Dedifferentiated amniotic fluid mesenchymal stem cell (primary cell): ENCODE measurements around the gene ZNF496.
"Not testable (repeated sequence)": the region's sequence is repeated elsewhere in the genome, so short reads cannot be mapped to it uniquely, and the experiment has no call there.

Source experiments
- DNase-seq: peaks from one replicate; pipeline ENCODE4 v3.0.0-alpha.2; 2016; ENCODE audit errors: extremely low spot score

ZNF496 gene

DNA sequence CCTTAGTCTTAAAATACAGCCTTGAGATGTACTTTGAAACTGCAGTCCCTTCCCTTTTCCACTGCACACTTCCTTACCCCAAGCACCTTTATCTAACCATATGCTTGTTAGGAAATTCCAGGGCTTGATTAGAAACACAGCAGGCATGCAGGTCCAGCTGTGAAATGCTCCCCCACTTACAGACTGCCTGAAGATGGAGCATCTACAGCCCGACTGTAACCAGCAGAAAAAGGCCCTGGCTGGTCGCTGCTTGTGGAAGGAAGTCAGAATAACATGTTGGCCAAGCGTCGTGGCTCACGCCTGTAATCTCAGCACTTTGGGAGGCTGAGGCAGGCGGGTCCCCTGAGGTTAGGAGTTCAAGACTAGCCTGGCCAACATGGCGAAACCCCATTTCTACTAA is 38.6 kb downstream of the ZNF496 start:
- no peak for DNase-seq

DNA sequence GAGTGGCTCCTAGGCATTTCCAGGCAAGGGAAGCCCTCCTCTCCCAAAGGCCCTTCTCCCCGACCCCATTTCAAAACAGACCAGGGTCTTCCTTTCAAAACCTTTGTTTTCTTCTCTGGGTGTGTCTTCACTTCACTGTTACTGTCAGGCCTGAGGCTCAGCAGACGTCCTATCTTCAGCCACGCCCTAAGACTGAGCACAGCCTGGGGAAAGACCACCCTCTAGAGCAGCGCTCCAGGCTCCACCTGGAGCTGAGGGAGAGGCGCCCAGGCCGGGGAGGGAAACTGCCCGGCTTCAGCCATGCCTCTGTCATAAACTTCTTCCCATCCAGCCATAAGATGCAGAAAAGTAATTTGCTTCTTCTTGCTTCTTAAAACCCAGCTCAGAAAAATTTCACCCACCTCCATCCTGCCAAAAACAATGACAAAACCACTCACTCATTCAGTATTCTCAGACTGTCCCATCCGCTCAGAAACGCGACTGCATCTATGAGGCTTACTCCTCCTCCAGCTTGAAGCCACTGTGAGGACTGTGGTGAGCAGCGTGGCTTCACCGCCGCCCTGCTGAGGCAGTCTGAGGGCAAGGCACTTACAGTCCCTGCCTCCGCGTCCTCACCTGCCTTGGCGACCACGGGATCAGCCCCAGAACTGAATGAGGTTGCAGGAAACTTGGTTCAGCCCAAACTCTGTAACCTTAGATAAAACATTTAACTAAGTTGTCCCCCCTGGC is 39.7 kb downstream of the ZNF496 start:
- no peak for DNase-seq

DNA sequence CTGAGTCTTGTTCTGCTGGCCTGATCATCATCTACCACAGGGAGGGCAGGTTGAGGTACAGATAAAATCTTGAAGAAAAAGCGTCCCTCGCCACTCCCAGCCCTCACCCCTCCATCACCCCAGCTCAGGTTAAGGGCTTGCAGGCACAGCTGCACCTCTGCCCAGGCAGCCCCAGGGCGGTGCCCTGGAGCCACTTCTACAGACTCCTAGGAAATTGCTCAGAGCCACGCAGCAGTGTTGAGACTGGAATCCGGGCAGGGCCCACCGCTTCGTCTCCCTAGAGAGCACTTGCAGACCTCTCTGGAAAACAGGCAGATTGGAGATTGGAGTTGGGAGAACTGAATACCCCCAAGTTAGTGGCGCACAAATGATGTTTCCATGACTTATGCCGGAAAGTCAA is 40.5 kb downstream of the ZNF496 start:
- DNase-seq, result no peak

DNA sequence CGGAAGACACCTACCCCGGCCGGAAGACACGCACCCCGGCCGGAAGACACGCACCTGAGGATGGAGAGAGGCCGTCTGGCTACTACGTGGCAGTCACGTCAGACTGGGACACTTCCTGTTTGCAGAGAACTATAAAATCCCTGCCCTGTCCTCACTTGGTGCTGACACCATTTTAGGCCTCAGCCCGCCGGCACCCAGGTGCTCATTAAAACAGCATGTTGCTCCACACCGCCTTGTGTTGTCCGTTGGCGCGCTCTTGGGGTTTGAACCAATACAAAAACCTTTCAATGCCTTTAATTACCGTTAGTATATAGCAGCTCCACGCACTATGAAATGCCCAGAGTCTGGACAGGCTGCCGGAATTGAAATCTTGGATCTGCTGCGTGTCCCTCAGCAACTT is 41.1 kb downstream of the ZNF496 start:
- DNase-seq, result no peak

DNA sequence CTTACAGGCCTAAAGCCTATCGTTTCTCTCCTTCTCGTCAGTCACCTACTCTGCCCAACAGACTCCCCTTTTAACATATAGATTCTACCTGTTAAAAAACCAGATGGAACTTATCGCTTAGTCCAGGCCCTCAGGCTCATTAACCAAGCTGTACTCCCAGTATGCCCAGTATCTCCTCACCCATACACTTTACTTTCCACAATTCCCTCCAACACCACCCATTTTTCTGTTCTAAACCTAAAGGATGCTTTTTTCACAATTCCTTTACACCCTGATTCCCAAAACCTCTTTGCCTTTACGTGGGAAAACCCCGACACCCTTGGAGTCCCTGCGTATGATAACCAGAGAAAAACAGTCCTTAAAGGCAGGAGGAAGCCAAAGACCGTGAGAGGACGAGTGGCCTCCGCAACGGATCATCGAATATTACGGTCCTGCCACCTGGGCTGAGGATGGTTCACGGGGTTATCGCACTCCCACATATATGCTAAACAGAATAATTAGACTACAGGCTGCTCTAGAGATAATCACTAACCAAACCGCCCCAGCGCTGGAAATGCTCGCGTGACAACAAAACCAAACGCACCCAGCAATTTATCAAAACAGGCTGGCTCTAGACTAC is 42.3 kb downstream of the ZNF496 start:
- not testable (repeated sequence) for DNase-seq

DNA sequence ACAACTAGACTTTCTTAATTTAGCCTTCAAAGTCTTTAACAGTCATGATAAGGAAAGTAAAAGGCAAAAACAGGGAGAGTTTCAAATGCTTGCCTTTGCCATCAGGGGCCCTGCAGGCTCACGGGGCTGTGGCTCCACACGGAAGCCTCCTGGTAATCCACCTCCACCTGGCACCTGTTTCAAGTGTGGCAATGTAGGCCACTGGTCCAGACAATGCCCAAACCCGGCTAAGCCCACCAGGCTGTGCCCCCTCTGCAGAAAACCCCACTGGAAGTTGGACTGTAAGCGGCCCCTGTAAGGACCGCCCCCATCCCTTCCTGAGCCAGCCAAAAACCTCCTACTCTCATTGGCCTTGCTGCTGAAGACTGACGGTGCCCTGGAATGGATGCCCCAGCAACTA is 43.3 kb downstream of the ZNF496 start:
- no peak for DNase-seq

DNA sequence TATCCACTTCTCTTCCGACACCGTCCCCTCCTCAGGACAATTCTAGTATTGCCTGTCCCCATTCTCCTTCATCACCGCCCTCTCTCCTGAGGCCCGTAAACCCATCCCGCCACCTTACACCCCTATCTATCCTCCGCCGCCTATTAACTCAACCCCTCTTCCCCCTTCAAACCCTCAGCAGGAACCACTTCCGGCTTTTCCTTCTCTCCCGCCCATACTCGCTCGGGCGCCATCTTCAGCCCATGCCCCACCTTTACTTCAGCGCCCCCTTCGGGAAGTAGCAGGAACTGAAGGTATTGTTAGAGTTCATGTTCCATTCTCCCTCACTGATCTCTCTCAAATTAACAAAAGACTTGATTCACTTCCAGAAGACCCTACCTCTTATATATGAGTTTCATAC is 44.2 kb downstream of the ZNF496 start:
- no peak for DNase-seq

DNA sequence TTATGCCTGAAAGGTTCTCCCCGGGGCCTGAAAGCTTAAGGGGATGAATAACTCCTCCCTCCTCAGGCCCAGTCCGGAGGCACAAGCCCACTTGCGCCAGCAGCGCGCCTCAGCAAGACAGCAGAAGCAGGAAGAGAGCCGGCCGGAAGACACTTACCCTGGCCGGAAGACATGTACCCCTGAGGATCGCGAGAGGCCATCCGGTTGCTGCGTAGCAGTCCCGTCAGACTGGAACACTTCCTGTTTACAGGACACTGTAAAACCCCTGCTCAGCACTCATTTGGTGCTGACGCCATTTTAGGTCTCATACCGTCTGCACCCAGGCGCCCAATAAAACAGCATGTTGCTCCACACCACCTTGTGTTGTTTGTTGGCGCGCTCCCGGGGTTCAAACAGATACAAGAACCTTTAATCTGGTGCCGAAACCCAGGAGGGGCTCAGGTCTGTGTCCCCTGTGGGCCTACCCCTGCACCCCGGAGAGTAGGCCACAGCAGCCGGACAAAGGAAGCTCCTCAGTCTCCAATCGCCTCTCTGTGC is 45.5 kb downstream of the ZNF496 start:
- no peak for DNase-seq

DNA sequence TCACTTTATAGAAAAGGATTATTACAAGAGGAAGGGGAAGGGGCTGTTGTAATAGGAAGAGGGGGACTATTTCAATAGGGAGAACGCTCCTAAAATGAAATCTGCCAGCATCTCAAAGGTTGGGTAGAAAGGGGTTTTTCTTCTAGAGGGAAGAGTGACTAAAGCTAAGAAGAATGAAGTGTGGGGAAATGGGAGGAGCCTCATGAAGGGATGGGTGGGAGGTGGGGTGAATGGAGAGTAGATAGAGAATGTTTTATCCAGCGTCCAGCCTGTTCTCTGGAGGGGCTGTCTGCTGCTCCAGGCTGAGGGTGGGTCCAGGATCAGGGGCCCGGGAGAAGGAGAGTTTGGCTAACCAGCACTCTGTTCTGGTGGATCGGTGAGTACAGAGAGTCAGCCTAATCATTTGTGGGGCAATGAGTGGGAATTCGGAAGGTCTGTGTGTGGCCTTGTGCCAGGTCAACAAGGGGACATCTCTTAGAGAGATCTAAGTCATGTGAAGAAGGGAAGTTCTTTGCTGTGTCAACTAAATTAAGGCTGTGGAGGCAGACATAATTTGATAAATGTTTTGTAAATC is 50.6 kb downstream of the ZNF496 start:
- DNase-seq, result no peak

DNA sequence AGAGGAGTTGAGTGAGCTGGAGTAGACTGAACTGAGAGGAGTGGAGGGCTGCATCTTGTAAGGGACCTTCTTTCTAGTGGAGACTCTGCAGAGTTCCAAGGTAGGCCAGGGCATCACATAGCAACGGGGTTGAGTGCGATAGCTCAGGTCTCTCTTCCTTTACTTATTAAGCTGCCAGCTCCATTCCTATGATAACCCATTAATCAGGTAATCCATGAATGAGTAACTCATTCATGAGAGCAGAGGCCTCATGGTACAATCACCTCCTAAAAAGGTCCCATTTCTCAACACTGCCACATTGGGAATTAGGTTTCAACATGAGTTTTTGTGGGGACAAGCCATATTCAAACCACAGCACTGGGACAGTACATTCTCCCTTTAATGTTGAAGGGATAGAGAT is 54.5 kb downstream of the ZNF496 start:
- DNase-seq, result no peak

DNA sequence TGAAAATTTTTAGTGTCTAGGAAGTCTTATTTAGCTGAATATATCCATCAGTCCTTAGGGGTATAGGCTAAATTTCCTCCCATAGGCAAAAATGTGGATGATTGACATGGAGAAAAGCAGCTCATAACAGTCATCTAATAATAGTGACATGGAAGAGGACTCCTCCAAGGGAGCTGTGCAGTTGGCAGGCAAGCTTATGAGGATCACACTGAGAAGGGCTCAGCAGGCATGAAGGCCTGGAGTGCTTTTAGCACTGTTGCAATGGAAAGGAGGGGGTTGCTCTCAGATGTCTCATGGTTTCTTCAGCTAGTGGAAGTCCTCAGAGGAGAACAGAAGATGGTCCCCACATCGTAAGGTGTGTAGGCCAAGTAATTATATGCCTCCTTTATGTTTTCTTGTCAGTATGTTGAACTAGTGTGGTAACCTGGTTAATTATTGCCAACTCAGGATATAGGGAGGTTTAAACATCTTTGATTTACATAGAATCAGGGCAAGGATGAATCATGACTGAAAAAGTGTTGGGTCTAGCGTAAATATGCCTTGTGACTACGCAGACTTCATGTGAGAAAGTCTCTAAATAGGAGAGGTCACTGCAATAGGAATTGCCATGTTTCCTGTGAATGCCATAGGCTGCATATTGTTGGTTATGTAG is 56.9 kb downstream of the ZNF496 start:
- no peak for DNase-seq

DNA sequence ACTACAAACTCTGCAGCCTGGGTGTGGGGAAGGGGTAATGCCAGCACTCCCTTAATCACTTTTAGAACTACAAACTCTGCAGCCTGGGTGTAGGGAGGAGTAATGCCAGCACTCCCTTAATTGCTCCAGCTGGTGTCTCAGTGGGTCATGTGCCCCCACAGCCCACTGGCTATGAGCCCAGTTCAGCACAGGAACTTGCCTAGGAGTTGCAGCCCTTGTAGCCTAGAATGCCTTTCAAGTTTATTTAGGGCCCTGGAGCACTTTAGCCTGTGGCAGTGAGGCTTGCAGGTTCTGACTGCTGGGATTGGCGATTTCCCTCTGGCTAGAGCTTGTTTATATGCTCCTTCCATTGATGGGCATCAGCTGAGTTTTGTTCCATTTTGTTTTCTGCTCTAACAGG is 58.7 kb downstream of the ZNF496 start:
- DNase-seq, result no peak

DNA sequence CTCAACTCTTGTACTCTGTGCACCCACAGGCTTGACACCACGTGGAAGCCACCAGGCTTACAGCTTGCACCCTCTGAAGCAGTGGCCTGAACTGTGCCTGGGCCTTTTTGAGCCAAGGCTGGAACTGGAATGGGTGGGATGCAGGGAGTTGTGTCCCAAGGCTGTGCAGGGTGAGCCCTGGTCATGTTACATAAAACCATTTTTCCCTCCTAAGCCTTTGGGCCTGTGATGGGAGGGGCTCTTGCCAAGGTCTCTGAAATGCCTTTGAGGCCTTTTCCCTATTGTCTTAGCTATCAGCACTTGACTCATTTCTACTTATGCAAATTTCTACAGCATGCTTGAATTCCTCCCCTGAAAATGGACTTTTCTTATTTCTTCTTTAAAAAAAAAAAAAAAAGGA is 61.7 kb downstream of the ZNF496 start:
- no peak for DNase-seq

DNA sequence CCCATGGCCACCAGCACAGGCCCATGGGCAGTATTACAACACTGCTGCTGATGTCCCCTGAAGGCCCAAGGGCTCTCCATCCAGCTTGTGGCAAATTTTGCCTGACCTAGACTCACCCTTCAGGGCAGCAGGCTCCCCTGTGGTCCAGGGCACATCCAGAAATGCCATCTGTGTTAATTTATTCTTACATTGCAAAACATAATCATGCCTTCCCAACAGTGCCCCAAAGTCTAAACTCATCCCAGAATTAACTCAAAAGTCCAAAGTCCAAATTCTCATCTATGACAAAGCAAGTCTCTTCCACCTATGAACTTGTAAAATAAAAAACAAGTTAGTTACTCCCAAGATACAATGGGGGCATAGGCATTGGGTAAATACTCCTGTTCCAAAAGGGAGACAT is 62.5 kb downstream of the ZNF496 start:
- no peak for DNase-seq

DNA sequence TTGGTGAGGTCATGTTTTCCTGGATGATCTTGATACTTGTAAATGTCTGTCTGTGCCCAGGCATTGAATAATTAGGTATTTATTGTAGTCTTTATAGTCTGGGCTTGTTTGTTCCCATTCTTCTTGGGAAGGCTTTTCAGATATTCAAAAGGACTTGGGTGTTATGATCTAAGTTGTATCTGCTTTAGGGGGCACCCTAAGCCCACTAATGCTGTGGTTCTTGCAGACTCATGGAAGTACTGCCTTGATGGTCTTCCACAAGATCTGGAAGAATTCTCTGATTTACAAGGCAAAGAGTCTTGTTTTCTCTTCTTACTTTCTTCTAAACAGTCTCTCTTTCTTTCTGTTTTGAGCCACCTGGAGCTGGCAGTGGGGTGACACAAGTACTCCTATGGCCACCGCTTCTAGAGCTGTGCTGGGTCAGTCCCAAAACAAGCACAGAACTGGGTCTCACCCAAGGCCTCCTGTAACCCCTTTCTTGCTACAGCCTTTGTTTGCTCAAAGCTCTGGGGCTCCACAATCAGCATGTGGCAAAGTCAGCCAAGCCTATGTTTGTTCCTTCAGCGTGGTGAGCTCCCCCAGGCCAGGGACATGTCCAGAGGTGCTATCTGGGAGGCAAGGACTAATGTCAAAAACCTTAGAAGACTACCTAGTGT is 63.1 kb downstream of the ZNF496 start:
- DNase-seq, result no peak

DNA sequence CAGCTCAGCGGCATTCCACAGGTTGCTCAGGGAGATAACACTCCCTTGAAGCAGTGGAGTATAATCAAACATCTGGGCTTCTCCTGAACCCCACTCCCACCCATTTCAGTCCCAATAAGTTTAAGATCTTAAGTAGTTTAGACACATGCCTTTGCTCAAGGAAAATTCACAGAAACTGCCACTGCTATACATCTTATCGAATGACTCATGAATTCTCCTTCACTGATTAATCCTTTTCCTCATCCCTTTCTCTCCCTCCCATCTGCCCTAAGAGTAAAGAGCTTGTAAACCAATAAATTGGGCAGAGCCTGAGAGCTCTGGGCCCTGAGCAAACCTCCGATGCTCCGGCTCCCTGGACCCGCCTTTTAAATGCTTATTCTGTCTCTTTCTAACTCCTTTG is 65.6 kb downstream of the ZNF496 start:
- DNase-seq, result no peak

DNA sequence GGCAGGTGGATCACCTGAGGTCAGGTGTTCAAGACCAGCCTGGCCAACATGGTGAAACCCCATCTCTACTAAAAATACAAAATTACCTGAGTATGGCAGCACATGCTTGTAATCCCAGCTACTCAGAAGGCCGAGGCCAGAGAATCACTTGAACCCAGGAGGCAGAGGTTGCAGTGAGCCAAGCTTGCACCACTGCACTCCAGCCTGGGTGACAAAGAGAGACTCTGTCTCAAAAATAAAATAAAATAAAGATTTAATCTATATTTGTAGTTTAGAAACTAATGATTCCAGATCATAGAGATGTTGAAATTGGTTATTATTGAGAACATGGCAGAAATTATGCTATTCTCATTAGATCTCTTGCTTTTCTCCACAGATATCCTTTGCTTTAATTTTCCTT is 75.9 kb downstream of the ZNF496 start, which contains the start of gene VN1R5:
Gene VN1R5, plus strand, starts transcription at position 301 of the 400 bp plus-strand sequence.
- not testable (repeated sequence) for DNase-seq

DNA sequence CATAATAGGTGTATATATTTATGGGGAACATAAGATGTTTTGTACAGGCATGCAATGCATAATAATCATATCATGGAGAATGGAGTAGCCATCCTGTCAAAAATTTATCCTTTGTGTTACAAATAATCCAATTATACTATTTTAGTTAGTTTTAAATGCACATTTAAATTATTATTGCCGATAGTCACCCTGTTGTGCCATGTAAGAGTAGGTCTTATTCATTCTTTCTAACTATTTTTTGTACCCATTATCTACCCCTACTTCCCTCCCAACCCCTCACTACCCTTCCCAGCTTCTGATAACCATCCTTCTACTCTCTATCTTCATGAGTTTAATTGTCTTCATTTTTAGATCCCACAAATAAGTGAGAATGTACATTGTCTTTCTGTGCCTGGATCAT is 84.1 kb downstream of the ZNF496 start:
- no peak for DNase-seq
